SK-N-SH (cell line): Measurements from ENCODE around the gene UBASH3B.

Experiments used
- CHD2 ChIP-seq: fragments of 150-350 bp; IDR thresholded peaks from 2 replicates; pipeline ENCODE4 v1.6.1; 2018; ENCODE audit warnings: low read length; ENCODE audit not compliant: partially characterized antibody
- EP300 ChIP-seq, 2 experiments: IDR thresholded peaks; 2 replicates each; pipeline versions ENCODE4 v1.4.0 to v1.6.1; 2012; ENCODE audit warnings: borderline replicate concordance in 1 of 2, low read depth in 1 of 2, low read length in 1 of 2
- GABPA ChIP-seq: IDR thresholded peaks from 2 replicates; pipeline ENCODE4 v1.4.0; 2012; ENCODE audit warnings: low read depth, mild to moderate bottlenecking
- MXI1 ChIP-seq: IDR thresholded peaks from 2 replicates; pipeline ENCODE4 v1.6.1; 2012; ENCODE audit warnings: mild to moderate bottlenecking, low read depth, low read length, improper control_type of control experiment
- POLR2AphosphoS5 ChIP-seq: IDR thresholded peaks from 2 replicates; pipeline ENCODE4 v1.6.1; 2012; ENCODE audit warnings: low read depth, low read length
- RFX5 ChIP-seq: IDR thresholded peaks from 2 replicates; pipeline ENCODE4 v1.6.1; 2012; ENCODE audit warnings: mild to moderate bottlenecking, improper control_type of control experiment, low read length
- SIN3A ChIP-seq: IDR thresholded peaks from 2 replicates; pipeline ENCODE4 v1.6.1; 2012; ENCODE audit warnings: low read depth, mild to moderate bottlenecking, low read length, moderate library complexity, borderline replicate concordance
- SMC3 ChIP-seq: IDR thresholded peaks from 2 replicates; pipeline ENCODE4 v1.6.1; 2012; ENCODE audit warnings: low read depth, low read length, improper control_type of control experiment
- TAF1 ChIP-seq: IDR thresholded peaks from 2 replicates; pipeline ENCODE4 v1.6.1; 2012; ENCODE audit warnings: low read depth, mild to moderate bottlenecking, low read length, moderate library complexity, borderline replicate concordance
- TEAD4 ChIP-seq: IDR thresholded peaks from 2 replicates; pipeline ENCODE4 v1.4.0; 2012; ENCODE audit warnings: mild to moderate bottlenecking, borderline replicate concordance; ENCODE audit not compliant: insufficient read depth
- YY1 ChIP-seq: IDR thresholded peaks from 2 replicates; pipeline ENCODE4 v1.4.0; 2012; ENCODE audit warnings: low read depth, mild to moderate bottlenecking
- TF ChIP-seq, protein P1 (sequence below): fragments of 200-600 bp; sonication (generic); IDR thresholded peaks from 2 replicates; pipeline ENCODE4 v1.6.1; 2017; ENCODE audit warnings: antibody characterized with exemption, mild to moderate bottlenecking, moderate library complexity

DNA sequence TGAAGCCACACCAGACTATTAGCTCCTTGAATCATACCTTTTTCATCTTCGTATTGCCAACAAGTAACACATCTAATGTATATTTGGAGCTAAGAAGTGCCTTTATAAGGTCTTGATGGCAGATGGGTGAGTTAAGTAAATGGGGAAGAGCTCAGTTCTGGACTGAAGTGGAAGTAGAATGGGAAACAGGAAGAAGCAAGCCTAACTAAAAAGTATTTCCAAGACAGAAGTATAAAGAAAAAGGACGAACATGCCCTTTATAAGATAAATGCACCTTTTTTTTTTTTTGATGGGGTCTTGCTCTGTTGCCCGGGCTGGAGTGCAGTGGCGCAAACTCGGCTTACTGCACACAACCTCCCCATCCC, 197.3 kb downstream of the UBASH3B start:
- TF ChIP-seq TAF1 = no peak
- TF ChIP-seq TEAD4 = no peak
- TF ChIP-seq, protein P1, sequence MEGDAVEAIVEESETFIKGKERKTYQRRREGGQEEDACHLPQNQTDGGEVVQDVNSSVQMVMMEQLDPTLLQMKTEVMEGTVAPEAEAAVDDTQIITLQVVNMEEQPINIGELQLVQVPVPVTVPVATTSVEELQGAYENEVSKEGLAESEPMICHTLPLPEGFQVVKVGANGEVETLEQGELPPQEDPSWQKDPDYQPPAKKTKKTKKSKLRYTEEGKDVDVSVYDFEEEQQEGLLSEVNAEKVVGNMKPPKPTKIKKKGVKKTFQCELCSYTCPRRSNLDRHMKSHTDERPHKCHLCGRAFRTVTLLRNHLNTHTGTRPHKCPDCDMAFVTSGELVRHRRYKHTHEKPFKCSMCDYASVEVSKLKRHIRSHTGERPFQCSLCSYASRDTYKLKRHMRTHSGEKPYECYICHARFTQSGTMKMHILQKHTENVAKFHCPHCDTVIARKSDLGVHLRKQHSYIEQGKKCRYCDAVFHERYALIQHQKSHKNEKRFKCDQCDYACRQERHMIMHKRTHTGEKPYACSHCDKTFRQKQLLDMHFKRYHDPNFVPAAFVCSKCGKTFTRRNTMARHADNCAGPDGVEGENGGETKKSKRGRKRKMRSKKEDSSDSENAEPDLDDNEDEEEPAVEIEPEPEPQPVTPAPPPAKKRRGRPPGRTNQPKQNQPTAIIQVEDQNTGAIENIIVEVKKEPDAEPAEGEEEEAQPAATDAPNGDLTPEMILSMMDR = no peak
- TF ChIP-seq SMC3 = no peak
- no peak for TF ChIP-seq RFX5
- TF ChIP-seq POLR2AphosphoS5 = no peak
- no peak for TF ChIP-seq CHD2
- TF ChIP-seq YY1 = no peak
- TF ChIP-seq GABPA = no peak
- TF ChIP-seq SIN3A = no peak
- no peak for TF ChIP-seq EP300 (IDR thresholded peaks at IDR 0.05; ENCODE audit: borderline replicate concordance in 1 of 2, low read depth in 1 of 2, low read length in 1 of 2)
- TF ChIP-seq MXI1 = no peak
